ENCODE results near the gene TCTN2. TPM values are rescaled to one million over a fixed set of nuclear protein-coding genes. Genes with fewer than 3 reads are reported as not detected.

TCTN2 gene
- total and polyA plus RNA-seq, 2 of the 8 experiments (the other 6 are each of a cell fraction or from before 2014, with no cell fraction given): 7.5 to 8.4 TPM

GRCh38 chr12:123723011-123723410 lies 52.1 kb downstream of the TCTN2 start (continued):
- TF ChIP-seq, protein P1, sequence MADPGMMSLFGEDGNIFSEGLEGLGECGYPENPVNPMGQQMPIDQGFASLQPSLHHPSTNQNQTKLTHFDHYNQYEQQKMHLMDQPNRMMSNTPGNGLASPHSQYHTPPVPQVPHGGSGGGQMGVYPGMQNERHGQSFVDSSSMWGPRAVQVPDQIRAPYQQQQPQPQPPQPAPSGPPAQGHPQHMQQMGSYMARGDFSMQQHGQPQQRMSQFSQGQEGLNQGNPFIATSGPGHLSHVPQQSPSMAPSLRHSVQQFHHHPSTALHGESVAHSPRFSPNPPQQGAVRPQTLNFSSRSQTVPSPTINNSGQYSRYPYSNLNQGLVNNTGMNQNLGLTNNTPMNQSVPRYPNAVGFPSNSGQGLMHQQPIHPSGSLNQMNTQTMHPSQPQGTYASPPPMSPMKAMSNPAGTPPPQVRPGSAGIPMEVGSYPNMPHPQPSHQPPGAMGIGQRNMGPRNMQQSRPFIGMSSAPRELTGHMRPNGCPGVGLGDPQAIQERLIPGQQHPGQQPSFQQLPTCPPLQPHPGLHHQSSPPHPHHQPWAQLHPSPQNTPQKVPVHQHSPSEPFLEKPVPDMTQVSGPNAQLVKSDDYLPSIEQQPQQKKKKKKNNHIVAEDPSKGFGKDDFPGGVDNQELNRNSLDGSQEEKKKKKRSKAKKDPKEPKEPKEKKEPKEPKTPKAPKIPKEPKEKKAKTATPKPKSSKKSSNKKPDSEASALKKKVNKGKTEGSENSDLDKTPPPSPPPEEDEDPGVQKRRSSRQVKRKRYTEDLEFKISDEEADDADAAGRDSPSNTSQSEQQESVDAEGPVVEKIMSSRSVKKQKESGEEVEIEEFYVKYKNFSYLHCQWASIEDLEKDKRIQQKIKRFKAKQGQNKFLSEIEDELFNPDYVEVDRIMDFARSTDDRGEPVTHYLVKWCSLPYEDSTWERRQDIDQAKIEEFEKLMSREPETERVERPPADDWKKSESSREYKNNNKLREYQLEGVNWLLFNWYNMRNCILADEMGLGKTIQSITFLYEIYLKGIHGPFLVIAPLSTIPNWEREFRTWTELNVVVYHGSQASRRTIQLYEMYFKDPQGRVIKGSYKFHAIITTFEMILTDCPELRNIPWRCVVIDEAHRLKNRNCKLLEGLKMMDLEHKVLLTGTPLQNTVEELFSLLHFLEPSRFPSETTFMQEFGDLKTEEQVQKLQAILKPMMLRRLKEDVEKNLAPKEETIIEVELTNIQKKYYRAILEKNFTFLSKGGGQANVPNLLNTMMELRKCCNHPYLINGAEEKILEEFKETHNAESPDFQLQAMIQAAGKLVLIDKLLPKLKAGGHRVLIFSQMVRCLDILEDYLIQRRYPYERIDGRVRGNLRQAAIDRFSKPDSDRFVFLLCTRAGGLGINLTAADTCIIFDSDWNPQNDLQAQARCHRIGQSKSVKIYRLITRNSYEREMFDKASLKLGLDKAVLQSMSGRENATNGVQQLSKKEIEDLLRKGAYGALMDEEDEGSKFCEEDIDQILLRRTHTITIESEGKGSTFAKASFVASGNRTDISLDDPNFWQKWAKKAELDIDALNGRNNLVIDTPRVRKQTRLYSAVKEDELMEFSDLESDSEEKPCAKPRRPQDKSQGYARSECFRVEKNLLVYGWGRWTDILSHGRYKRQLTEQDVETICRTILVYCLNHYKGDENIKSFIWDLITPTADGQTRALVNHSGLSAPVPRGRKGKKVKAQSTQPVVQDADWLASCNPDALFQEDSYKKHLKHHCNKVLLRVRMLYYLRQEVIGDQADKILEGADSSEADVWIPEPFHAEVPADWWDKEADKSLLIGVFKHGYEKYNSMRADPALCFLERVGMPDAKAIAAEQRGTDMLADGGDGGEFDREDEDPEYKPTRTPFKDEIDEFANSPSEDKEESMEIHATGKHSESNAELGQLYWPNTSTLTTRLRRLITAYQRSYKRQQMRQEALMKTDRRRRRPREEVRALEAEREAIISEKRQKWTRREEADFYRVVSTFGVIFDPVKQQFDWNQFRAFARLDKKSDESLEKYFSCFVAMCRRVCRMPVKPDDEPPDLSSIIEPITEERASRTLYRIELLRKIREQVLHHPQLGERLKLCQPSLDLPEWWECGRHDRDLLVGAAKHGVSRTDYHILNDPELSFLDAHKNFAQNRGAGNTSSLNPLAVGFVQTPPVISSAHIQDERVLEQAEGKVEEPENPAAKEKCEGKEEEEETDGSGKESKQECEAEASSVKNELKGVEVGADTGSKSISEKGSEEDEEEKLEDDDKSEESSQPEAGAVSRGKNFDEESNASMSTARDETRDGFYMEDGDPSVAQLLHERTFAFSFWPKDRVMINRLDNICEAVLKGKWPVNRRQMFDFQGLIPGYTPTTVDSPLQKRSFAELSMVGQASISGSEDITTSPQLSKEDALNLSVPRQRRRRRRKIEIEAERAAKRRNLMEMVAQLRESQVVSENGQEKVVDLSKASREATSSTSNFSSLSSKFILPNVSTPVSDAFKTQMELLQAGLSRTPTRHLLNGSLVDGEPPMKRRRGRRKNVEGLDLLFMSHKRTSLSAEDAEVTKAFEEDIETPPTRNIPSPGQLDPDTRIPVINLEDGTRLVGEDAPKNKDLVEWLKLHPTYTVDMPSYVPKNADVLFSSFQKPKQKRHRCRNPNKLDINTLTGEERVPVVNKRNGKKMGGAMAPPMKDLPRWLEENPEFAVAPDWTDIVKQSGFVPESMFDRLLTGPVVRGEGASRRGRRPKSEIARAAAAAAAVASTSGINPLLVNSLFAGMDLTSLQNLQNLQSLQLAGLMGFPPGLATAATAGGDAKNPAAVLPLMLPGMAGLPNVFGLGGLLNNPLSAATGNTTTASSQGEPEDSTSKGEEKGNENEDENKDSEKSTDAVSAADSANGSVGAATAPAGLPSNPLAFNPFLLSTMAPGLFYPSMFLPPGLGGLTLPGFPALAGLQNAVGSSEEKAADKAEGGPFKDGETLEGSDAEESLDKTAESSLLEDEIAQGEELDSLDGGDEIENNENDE (IDR thresholded peaks at IDR 0.05; ENCODE audit: insufficient replicate concordance, low read length): no peak
- TF ChIP-seq EGR1 (IDR thresholded peaks at IDR 0.05; ENCODE audit: borderline replicate concordance, low read depth, low read length) (no peak), TEAD4 (IDR thresholded peaks at IDR 0.05; ENCODE audit: low read depth, low read length) (no peak), CTBP2 (IDR thresholded peaks at IDR 0.05; ENCODE audit: borderline replicate concordance, insufficient read depth, insufficient read length, low read length) (no peak), SAP30 (IDR thresholded peaks at IDR 0.05; ENCODE audit: insufficient read depth, insufficient replicate concordance, low read length) (no peak)
- TF ChIP-seq, protein P2, sequence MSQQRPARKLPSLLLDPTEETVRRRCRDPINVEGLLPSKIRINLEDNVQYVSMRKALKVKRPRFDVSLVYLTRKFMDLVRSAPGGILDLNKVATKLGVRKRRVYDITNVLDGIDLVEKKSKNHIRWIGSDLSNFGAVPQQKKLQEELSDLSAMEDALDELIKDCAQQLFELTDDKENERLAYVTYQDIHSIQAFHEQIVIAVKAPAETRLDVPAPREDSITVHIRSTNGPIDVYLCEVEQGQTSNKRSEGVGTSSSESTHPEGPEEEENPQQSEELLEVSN (IDR thresholded peaks at IDR 0.05): no peak

Data from H1 (cell line).